K562 (cell line): ENCODE measurements around the gene DKKL1. TPM values are rescaled to one million over a fixed set of nuclear protein-coding genes. Genes with fewer than 3 reads are reported as not detected.
A peak's percentile ranks its signal among the peaks of the same experiment; 100 is the strongest.

Source experiments
- CBX2 ChIP-seq: fragments of 200-600 bp; sonication (generic); IDR thresholded peaks from one replicate; pipeline ENCODE4 v1.6.1; 2012; ENCODE audit warnings: mild to moderate bottlenecking, low read length, inconsistent platforms; ENCODE audit not compliant: insufficient read depth, poor library complexity, severe bottlenecking
- E2F4 ChIP-seq: sonication (generic); formaldehyde crosslinking; IDR thresholded peaks from 2 replicates; pipeline ENCODE4 v1.8.0; 2022; ENCODE audit warnings: mild to moderate bottlenecking, low read depth, missing genetic modification reagents
- E2F6 ChIP-seq, 2 experiments: IDR thresholded peaks; 2 replicates each; pipeline ENCODE4 v1.6.1; 2011; ENCODE audit warnings: borderline replicate concordance in 1 of 2, control low read depth in 1 of 2, low read depth in 1 of 2, low read length in 1 of 2, mild to moderate bottlenecking in 1 of 2, mixed read lengths in 1 of 2, moderate library complexity in 1 of 2; ENCODE audit not compliant: insufficient read depth in 1 of 2, insufficient read length in 1 of 2, poor library complexity in 1 of 2, severe bottlenecking in 1 of 2; ENCODE audit errors: extremely low read depth in 1 of 2
- GMEB1 ChIP-seq: fragments of 250-450 bp; sonication (Bioruptor Pico); IDR thresholded peaks from 2 replicates; pipeline ENCODE4 v1.4.0; 2020; ENCODE audit warnings: mild to moderate bottlenecking
- HDAC6 ChIP-seq: IDR thresholded peaks from 2 replicates; pipeline ENCODE4 v1.6.1; 2012; ENCODE audit warnings: low read depth, mild to moderate bottlenecking, control low read depth, inconsistent platforms, low read length, moderate library complexity
- HNRNPUL1 ChIP-seq: fragments of 200-400 bp; formaldehyde crosslinking; IDR thresholded peaks from 2 replicates; pipeline ENCODE4 v1.6.1; 2017; ENCODE audit warnings: low read length
- KDM4B ChIP-seq, 2 experiments: fragments of 450-650 bp in 1 of 2; sonication (generic) in 1 of 2; IDR thresholded peaks; 2 replicates each; pipeline ENCODE4 v1.6.1; 2016 to 2017; ENCODE audit warnings: borderline replicate concordance in 2 of 2, antibody characterized with exemption in 1 of 2, low read depth in 1 of 2, mild to moderate bottlenecking in 1 of 2
- MED1 ChIP-seq: sonication (generic); formaldehyde crosslinking; IDR thresholded peaks from 2 replicates; pipeline ENCODE4 v1.8.1; 2023; ENCODE audit warnings: missing genetic modification reagents, borderline replicate concordance
- MLLT1 ChIP-seq, 2 experiments: fragments of 450-650 bp; IDR thresholded peaks; 2 replicates each; pipeline ENCODE4 v1.6.1; 2016
- RBM14 ChIP-seq: fragments of 200-400 bp; formaldehyde crosslinking; IDR thresholded peaks from 2 replicates; pipeline ENCODE4 v1.6.1; 2018; ENCODE audit warnings: low read depth, mild to moderate bottlenecking, low read length, moderate library complexity, borderline replicate concordance; ENCODE audit not compliant: insufficient read depth
- SRSF9 ChIP-seq: fragments of 200-400 bp; formaldehyde crosslinking; IDR thresholded peaks from 2 replicates; pipeline ENCODE4 v1.6.1; 2017; ENCODE audit warnings: low read depth, low read length, borderline replicate concordance
- THRA ChIP-seq: fragments of 450-650 bp; IDR thresholded peaks from 2 replicates; pipeline ENCODE4 v1.6.1; 2017; ENCODE audit warnings: mild to moderate bottlenecking, moderate library complexity
- ZBED1 ChIP-seq: IDR thresholded peaks from 2 replicates; pipeline ENCODE4 v1.6.1; 2014
- ZBTB12 ChIP-seq: fragments of 250-450 bp; sonication (Bioruptor Pico); IDR thresholded peaks from 2 replicates; pipeline ENCODE4 v1.4.0; 2020
- ZNF143 ChIP-seq: sonication (generic); formaldehyde crosslinking; IDR thresholded peaks from 2 replicates; pipeline ENCODE4 v1.9.0; 2022; ENCODE audit warnings: mild to moderate bottlenecking, missing genetic modification reagents
- polyA plus RNA-seq, 8 experiments: library from polyadenylated mRNA; depleted of rRNA in 4 of 8; stranded (reverse) in 5 of 8; unstranded in 3 of 8; fragments of >200 nt; fragmentation: Nextera tagmentation in 2 of 8; fragmentation: Illumina TruSeq in 1 of 8; extraction: Ambion mirVana in 2 of 8; extraction: Trizol in 1 of 8; gene quantifications; 2 replicates each; pipeline versions ENCODE4 v1.2.1 to v1.2.3, GENCODE V29; 2011 to 2014; ENCODE audit warnings: inconsistent platforms in 1 of 8, missing spikeins in 1 of 8
- total RNA-seq, 7 experiments: library from RNA; depleted of rRNA in 6 of 7; stranded (reverse); fragments of >200 nt in 6 of 7; fragmentation: Illumina TruSeq in 2 of 7; extraction: Trizol in 2 of 7; gene quantifications; 2 replicates each; pipeline versions ENCODE4 v1.2.1 to v1.2.3, GENCODE V29; 2011 to 2021; ENCODE audit warnings: low replicate concordance in 1 of 7
- TF ChIP-seq, protein P1 (sequence below): fragments of 450-650 bp; IDR thresholded peaks from 2 replicates; pipeline ENCODE4 v1.7.1; 2018; ENCODE audit warnings: mild to moderate bottlenecking, low read depth; ENCODE audit not compliant: partially characterized antibody

Gene DKKL1
- total and polyA plus RNA-seq, 9 of the 15 experiments (the other 6 are each of a cell fraction or from before 2014, with no cell fraction given), result 0.15 to 1.7 (median 0.52) TPM

DNA sequence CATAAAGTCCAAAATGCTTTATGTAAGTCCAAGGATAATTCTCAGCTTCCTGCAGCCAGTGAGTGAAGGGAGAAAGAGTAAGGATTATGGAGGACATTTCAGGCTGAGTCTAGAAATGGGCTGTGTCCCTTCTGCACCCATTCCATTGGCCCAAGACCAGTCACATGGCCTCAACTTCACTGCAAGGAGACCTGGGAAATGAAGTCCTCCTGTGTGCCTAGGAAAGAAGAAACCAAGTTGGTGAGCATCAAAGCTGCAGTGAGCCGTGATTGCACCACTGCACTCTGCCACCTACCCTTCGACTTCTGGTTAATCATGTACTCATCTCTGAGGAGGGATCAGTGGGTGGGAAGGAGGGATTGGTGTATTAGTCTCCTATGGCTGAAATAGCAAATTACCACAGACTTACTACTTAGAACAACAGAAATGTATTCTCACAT, 32.0 kb upstream of the DKKL1 start (continued):
- TF ChIP-seq MLLT1 (IDR thresholded peaks at IDR 0.05), result no peak
- no peak for TF ChIP-seq GMEB1 (CRISPR knock-in tag)
- TF ChIP-seq HDAC6, result no peak
- no peak for TF ChIP-seq ZBED1
- TF ChIP-seq ZNF143 (CRISPR knock-in tag), result peak; percentile 86
- no peak for TF ChIP-seq KDM4B (IDR thresholded peaks at IDR 0.05; ENCODE audit: borderline replicate concordance in 2 of 2, low read depth in 1 of 2)
- TF ChIP-seq THRA, result no peak
- no peak for TF ChIP-seq MED1 (CRISPR knock-in tag)
- no peak for TF ChIP-seq ZBTB12 (CRISPR knock-in tag)
- TF ChIP-seq RBM14, result no peak
- TF ChIP-seq CBX2, result no peak
- no peak for TF ChIP-seq E2F4 (CRISPR knock-in tag)
- no peak for TF ChIP-seq SRSF9
- TF ChIP-seq HNRNPUL1, result no peak
- TF ChIP-seq, protein P1, sequence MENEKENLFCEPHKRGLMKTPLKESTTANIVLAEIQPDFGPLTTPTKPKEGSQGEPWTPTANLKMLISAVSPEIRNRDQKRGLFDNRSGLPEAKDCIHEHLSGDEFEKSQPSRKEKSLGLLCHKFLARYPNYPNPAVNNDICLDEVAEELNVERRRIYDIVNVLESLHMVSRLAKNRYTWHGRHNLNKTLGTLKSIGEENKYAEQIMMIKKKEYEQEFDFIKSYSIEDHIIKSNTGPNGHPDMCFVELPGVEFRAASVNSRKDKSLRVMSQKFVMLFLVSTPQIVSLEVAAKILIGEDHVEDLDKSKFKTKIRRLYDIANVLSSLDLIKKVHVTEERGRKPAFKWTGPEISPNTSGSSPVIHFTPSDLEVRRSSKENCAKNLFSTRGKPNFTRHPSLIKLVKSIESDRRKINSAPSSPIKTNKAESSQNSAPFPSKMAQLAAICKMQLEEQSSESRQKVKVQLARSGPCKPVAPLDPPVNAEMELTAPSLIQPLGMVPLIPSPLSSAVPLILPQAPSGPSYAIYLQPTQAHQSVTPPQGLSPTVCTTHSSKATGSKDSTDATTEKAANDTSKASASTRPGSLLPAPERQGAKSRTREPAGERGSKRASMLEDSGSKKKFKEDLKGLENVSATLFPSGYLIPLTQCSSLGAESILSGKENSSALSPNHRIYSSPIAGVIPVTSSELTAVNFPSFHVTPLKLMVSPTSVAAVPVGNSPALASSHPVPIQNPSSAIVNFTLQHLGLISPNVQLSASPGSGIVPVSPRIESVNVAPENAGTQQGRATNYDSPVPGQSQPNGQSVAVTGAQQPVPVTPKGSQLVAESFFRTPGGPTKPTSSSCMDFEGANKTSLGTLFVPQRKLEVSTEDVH, result no peak
- no peak for TF ChIP-seq E2F6 (IDR thresholded peaks at IDR 0.05; ENCODE audit: borderline replicate concordance in 1 of 2, extremely low read depth in 1 of 2, insufficient read depth in 1 of 2, insufficient read length in 1 of 2, low read depth in 1 of 2, low read length in 1 of 2, poor library complexity in 1 of 2, severe bottlenecking in 1 of 2)
